BE2C (cell line): Measurements from ENCODE around the gene YEATS2.

Source experiments
- DNase-seq: peaks from one replicate; pipeline ENCODE4 v3.0.0-alpha.2; 2020
- H3K27me3 ChIP-seq: fragments of 250-450 bp; sonication (Bioruptor Pico); 2 replicates; pipeline ENCODE4 v1.5.1; 2020; ENCODE audit warnings: mild to moderate bottlenecking
- H3K36me3 ChIP-seq: fragments of 250-450 bp; sonication (Bioruptor Pico); 2 replicates; pipeline ENCODE4 v1.5.1; 2020; ENCODE audit warnings: mild to moderate bottlenecking
- H3K4me1 ChIP-seq: fragments of 250-450 bp; sonication (Bioruptor Pico); 2 replicates; pipeline ENCODE4 v1.5.1; 2020
- H3K4me3 ChIP-seq: 2 replicates; pipeline ENCODE4 v1.5.1; 2011; ENCODE audit warnings: low read depth, low read length
- H3K9me3 ChIP-seq: fragments of 250-450 bp; sonication (Bioruptor Pico); 2 replicates; pipeline ENCODE4 v1.5.1; 2020
- TF ChIP-seq, protein P1 (sequence below): IDR thresholded peaks from 2 replicates; pipeline ENCODE4 v1.5.1; 2012; ENCODE audit warnings: mild to moderate bottlenecking, low read depth, low read length

Gene YEATS2

DNA sequence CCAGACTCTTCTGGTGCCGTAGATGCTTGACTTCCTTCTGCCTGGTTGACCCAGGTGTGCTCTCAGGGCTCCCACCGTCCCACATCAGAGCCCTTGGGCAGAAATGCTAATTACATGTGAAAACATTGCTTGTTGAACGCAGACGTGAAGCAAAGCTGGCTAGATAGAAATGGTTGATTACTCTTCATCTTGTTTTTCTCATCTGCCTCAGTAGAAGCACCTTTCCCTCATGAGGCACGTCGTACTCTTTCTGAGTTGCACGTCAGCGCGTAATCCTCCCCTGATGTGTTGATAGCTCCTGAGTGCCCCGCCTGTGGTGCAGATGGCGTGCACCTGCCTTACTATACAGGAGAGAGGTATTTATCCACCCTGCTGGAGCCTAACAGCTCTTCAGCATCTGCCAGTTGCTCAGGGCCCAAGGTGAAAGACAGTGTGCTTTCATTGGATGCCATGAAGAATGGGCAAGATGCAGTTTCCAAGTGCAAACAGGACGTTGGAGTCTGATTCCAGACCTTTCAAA is 109.7 kb downstream of the YEATS2 start:
- no peaks in the 10 kb centered on the region for H3K4me1 ChIP-seq
- H3K27me3 ChIP-seq, result no peaks in the 10 kb centered on the region
- DNase-seq, result no peak
- no peak overlapping the region for H3K4me3 ChIP-seq
- TF ChIP-seq, protein P1, sequence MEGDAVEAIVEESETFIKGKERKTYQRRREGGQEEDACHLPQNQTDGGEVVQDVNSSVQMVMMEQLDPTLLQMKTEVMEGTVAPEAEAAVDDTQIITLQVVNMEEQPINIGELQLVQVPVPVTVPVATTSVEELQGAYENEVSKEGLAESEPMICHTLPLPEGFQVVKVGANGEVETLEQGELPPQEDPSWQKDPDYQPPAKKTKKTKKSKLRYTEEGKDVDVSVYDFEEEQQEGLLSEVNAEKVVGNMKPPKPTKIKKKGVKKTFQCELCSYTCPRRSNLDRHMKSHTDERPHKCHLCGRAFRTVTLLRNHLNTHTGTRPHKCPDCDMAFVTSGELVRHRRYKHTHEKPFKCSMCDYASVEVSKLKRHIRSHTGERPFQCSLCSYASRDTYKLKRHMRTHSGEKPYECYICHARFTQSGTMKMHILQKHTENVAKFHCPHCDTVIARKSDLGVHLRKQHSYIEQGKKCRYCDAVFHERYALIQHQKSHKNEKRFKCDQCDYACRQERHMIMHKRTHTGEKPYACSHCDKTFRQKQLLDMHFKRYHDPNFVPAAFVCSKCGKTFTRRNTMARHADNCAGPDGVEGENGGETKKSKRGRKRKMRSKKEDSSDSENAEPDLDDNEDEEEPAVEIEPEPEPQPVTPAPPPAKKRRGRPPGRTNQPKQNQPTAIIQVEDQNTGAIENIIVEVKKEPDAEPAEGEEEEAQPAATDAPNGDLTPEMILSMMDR, result no peak
- H3K9me3 ChIP-seq, result no peaks in the 10 kb centered on the region
- H3K36me3 ChIP-seq, result peaks cover 94% of the 10 kb centered on the region

DNA sequence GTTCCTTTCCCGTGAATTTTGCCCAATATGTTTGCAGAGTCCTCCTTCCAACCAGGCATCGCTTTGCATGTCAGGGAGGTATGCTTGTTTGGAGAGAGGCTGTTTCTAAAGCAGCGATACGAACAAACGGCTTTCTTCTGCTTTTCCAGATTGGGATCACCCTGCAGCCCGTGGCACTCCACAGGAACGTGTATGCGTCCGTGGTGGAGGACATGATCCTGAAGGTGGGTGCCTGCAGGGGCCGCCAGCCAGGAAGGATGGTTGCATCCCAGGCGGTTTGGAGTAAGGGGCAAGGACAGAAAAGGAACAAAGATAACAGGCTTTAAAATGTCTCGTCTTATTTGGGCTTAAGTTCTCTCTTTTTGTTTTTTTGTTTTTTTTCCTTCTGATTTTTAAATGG is 110.3 kb downstream of the YEATS2 start:
- Histone ChIP-seq H3K4me1 (no peaks in the 10 kb centered on the region), H3K9me3 (no peaks in the 10 kb centered on the region), H3K4me3 (no peak overlapping the region), H3K27me3 (no peaks in the 10 kb centered on the region), H3K36me3 (peaks cover 90% of the 10 kb centered on the region)
- no peak for DNase-seq
- TF ChIP-seq, protein P1, result no peak

DNA sequence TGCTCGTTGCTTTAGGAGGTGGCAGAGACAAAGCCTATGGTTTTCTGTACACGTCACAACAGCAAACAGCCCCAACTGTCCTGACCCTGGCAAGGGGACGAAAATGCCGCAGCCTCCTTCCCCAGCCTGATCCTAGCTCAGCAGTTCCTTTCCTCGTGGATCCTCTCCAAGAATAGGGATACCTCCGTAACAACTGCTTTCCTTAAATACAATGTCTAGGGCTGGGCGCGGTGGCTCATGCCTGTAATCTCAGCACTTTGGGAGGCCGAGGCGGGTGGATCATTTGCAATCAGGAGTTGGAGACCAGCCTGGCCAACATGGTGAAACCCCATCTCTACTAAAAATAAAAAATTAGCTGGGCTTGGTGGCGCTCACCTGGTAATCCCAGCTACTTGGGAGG is 110.8 kb downstream of the YEATS2 start:
- H3K36me3 ChIP-seq, result peaks cover 85% of the 10 kb centered on the region
- no peak for DNase-seq
- no peaks in the 10 kb centered on the region for H3K9me3 ChIP-seq
- TF ChIP-seq, protein P1, result no peak
- H3K4me1 ChIP-seq, result no peaks in the 10 kb centered on the region
- no peak overlapping the region for H3K4me3 ChIP-seq
- H3K27me3 ChIP-seq, result no peaks in the 10 kb centered on the region

DNA sequence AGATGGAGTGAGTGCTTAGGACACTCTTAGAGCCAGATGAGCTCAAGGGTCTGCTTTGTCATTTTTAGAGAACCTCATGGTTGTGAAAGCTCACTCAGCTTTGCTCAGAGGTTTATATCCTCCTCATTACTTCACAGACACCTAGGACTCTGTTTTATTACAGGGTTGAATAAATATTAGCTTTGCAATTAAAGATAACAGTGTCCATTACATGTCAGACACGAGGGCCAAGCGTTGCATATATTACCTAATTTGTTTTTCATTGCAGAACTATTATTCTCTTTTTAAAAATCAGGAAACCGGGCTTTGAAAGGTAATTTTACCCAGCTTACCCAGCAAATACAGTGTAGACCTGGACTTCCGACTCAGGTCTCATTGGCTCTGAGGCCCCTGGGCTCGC is 111.7 kb downstream of the YEATS2 start:
- H3K36me3 ChIP-seq, result peaks cover 78% of the 10 kb centered on the region

DNA sequence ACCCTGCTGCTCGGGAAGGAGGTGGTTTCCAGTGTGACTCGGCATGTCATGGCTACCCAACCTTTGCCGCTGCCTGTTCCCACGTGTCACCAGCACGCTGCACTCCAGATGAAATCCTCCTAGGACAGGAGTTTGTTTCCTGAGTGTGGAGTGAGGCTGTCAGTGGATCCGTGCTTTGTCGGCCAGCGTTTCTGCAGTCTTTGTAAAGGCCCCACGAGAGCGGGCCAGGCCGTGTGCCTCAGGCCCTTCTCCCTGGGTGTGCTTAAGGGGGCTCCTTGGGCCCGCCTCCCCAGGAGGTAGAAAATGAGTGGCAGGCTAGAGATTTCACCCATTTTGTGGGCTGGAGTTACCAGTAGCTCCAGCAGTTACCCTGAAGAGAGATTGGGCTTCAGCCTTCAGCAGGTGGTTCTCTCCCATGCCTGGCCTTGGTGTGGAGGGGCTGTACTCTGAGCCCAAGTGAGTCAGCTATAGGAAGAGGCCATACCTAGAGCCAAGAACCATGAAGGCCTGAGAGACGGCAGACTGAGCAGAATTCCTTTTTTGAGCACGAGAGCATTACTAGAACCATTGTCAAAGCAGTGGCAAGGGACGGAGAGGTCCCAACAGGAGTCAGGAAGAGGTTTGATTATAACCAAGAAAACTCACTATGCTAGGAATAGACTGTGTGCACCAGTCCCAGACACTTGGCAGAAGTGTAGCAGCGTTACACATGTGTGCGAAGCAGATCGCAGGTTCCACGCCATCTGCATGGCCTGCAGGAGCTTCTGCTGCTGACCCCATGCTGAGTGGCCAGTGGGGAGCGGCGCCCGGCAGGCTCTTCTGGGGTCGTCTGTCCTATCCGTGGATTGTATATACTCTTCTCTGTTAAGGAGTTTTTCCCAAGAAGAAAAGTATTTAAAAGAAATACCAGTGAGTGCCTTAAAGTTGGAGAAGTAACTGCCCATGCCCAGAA is 113.3 kb downstream of the YEATS2 start:
- Histone ChIP-seq H3K4me3 (no peak overlapping the region), H3K36me3 (peaks cover 68% of the 10 kb centered on the region), H3K27me3 (no peaks in the 10 kb centered on the region)

More for the DNA sequence above, 111.7 kb downstream of the YEATS2 start:
- TF ChIP-seq, protein P1, result no peak
- DNase-seq, result no peak
- Histone ChIP-seq H3K4me3 (no peak overlapping the region), H3K27me3 (no peaks in the 10 kb centered on the region), H3K4me1 (no peaks in the 10 kb centered on the region), H3K9me3 (no peaks in the 10 kb centered on the region)

More for the DNA sequence above, 113.3 kb downstream of the YEATS2 start:
- no peak for DNase-seq
- Histone ChIP-seq H3K9me3 (no peaks in the 10 kb centered on the region), H3K4me1 (no peaks in the 10 kb centered on the region)
- TF ChIP-seq, protein P1, result no peak
